Measurements from ENCODE around the gene RPL27A. TPM values are rescaled to one million over a fixed set of nuclear protein-coding genes. Genes with fewer than 3 reads are reported as not detected.

The RPL27A gene
- polyA plus RNA-seq, 4 donors = 2,503 to 4,316 (median 3,116) TPM

GRCh38 chr11:8729837-8730696, 47.5 kb downstream of the RPL27A start:
- Histone ChIP-seq H3K27me3 (ENCODE audit: control insufficient read depth in 3 of 3, insufficient read depth in 3 of 3, low read length in 3 of 3) (no peaks in the 10 kb centered on the region), H3K4me3 (ENCODE audit: low read depth in 1 of 3, low read length in 3 of 3) (no peak overlapping the region), H3K9me3 (ENCODE audit: control insufficient read depth in 2 of 2, insufficient read depth in 1 of 2, low read depth in 1 of 2, low read length in 1 of 2) (no peaks in the 10 kb centered on the region), H3K36me3 (ENCODE audit: control insufficient read depth in 3 of 3, insufficient read depth in 2 of 3, low read depth in 1 of 3, low read length in 3 of 3) (peaks cover 0 to 24% (median 0%) of the 10 kb centered on the region in 3 donors), H3K4me1 (ENCODE audit: control insufficient read depth in 3 of 3, insufficient read depth in 2 of 3, low read depth in 1 of 3, low read length in 2 of 3) (peaks cover 7 to 33% (median 8%) of the 10 kb centered on the region in 3 donors), H3K27ac (ENCODE audit: low read depth in 1 of 3, low read length in 2 of 3) (no peak overlapping the region)
- no peak for DNase-seq
- 90 to 95% (median 92%) methylated on average over 35 to 38 of the region's 38 CpGs for WGBS, 3 donors
- no peak for FAIRE-seq

GRCh38 chr11:8730697-8731020, 48.1 kb downstream of the RPL27A start:
- Histone ChIP-seq H3K9me3 (ENCODE audit: control insufficient read depth in 2 of 2, insufficient read depth in 1 of 2, low read depth in 1 of 2, low read length in 1 of 2) (no peaks in the 10 kb centered on the region), H3K27ac (ENCODE audit: low read depth in 1 of 3, low read length in 2 of 3) (no peak overlapping the region), H3K27me3 (ENCODE audit: control insufficient read depth in 3 of 3, insufficient read depth in 3 of 3, low read length in 3 of 3) (no peaks in the 10 kb centered on the region), H3K36me3 (ENCODE audit: control insufficient read depth in 3 of 3, insufficient read depth in 2 of 3, low read depth in 1 of 3, low read length in 3 of 3) (peaks cover 0 to 30% (median 0%) of the 10 kb centered on the region in 3 donors), H3K4me3 (ENCODE audit: low read depth in 1 of 3, low read length in 3 of 3) (no peak overlapping the region), H3K4me1 (ENCODE audit: control insufficient read depth in 3 of 3, insufficient read depth in 2 of 3, low read depth in 1 of 3, low read length in 2 of 3) (peaks cover 7 to 35% (median 8%) of the 10 kb centered on the region in 3 donors)
- WGBS, 3 donors = 93 to 94% (median 93%) methylated on average over 23 of the region's 23 CpGs
- DNase-seq (no peak), FAIRE-seq (no peak)

- Histone ChIP-seq H3K4me1 (ENCODE audit: control insufficient read depth in 3 of 3, insufficient read depth in 2 of 3, low read depth in 1 of 3, low read length in 2 of 3) (peaks cover 7 to 35% (median 8%) of the 10 kb centered on the region in 3 donors), H3K27me3 (ENCODE audit: control insufficient read depth in 3 of 3, insufficient read depth in 3 of 3, low read length in 3 of 3) (no peaks in the 10 kb centered on the region), H3K4me3 (ENCODE audit: low read depth in 1 of 3, low read length in 3 of 3) (no peak overlapping the region), H3K27ac (ENCODE audit: low read depth in 1 of 3, low read length in 2 of 3) (peak overlapping the region in 1 of 3 donors; percentile 28), H3K36me3 (ENCODE audit: control insufficient read depth in 3 of 3, insufficient read depth in 2 of 3, low read depth in 1 of 3, low read length in 3 of 3) (peaks cover 0 to 27% (median 0%) of the 10 kb centered on the region in 3 donors), H3K9me3 (ENCODE audit: control insufficient read depth in 2 of 2, insufficient read depth in 1 of 2, low read depth in 1 of 2, low read length in 1 of 2) (no peaks in the 10 kb centered on the region)
- 77 to 88% (median 88%) methylated on average over 3 of the region's 3 CpGs for WGBS, 3 donors
- DNase-seq = no peak
- no peak for FAIRE-seq
These were observed 49.2 kb downstream of the RPL27A start for GRCh38 chr11:8731647-8732323.

GRCh38 chr11:8732324-8732670, 49.7 kb downstream of the RPL27A start:
- Histone ChIP-seq H3K36me3 (ENCODE audit: control insufficient read depth in 3 of 3, insufficient read depth in 2 of 3, low read depth in 1 of 3, low read length in 3 of 3) (peaks cover 0 to 27% (median 0%) of the 10 kb centered on the region in 3 donors), H3K4me1 (ENCODE audit: control insufficient read depth in 3 of 3, insufficient read depth in 2 of 3, low read depth in 1 of 3, low read length in 2 of 3) (peaks cover 7 to 31% (median 8%) of the 10 kb centered on the region in 3 donors), H3K4me3 (ENCODE audit: low read depth in 1 of 3, low read length in 3 of 3) (no peak overlapping the region), H3K27ac (ENCODE audit: low read depth in 1 of 3, low read length in 2 of 3) (peak overlapping the region in 2 of 3 donors; percentile 16 to 52), H3K27me3 (ENCODE audit: control insufficient read depth in 3 of 3, insufficient read depth in 3 of 3, low read length in 3 of 3) (no peaks in the 10 kb centered on the region), H3K9me3 (ENCODE audit: control insufficient read depth in 2 of 2, insufficient read depth in 1 of 2, low read depth in 1 of 2, low read length in 1 of 2) (no peaks in the 10 kb centered on the region)
- 53 to 76% (median 62%) methylated on average over 3 of the region's 3 CpGs for WGBS, 3 donors
- DNase-seq (no peak), FAIRE-seq (no peak)

GRCh38 chr11:8732748-8733241, 50.2 kb downstream of the RPL27A start:
- Histone ChIP-seq H3K27me3 (ENCODE audit: control insufficient read depth in 3 of 3, insufficient read depth in 3 of 3, low read length in 3 of 3) (no peaks in the 10 kb centered on the region), H3K4me1 (ENCODE audit: control insufficient read depth in 3 of 3, insufficient read depth in 2 of 3, low read depth in 1 of 3, low read length in 2 of 3) (peaks cover 7 to 31% (median 8%) of the 10 kb centered on the region in 3 donors), H3K9me3 (ENCODE audit: control insufficient read depth in 2 of 2, insufficient read depth in 1 of 2, low read depth in 1 of 2, low read length in 1 of 2) (no peaks in the 10 kb centered on the region), H3K36me3 (ENCODE audit: control insufficient read depth in 3 of 3, insufficient read depth in 2 of 3, low read depth in 1 of 3, low read length in 3 of 3) (peaks cover 0 to 30% (median 0%) of the 10 kb centered on the region in 3 donors), H3K4me3 (ENCODE audit: low read depth in 1 of 3, low read length in 3 of 3) (no peak overlapping the region), H3K27ac (ENCODE audit: low read depth in 1 of 3, low read length in 2 of 3) (peak overlapping the region in 2 of 3 donors; percentile 52 to 73)
- WGBS, 3 donors = 66 to 85% (median 79%) methylated on average over 7 of the region's 7 CpGs
- no peak for DNase-seq
- FAIRE-seq = no peak

- Histone ChIP-seq H3K27me3 (ENCODE audit: control insufficient read depth in 3 of 3, insufficient read depth in 3 of 3, low read length in 3 of 3) (no peaks in the 10 kb centered on the region), H3K36me3 (ENCODE audit: control insufficient read depth in 3 of 3, insufficient read depth in 2 of 3, low read depth in 1 of 3, low read length in 3 of 3) (peaks cover 0 to 33% (median 0%) of the 10 kb centered on the region in 3 donors), H3K27ac (ENCODE audit: low read depth in 1 of 3, low read length in 2 of 3) (peak overlapping the region; percentile 53 to 81 (median 73)), H3K9me3 (ENCODE audit: control insufficient read depth in 2 of 2, insufficient read depth in 1 of 2, low read depth in 1 of 2, low read length in 1 of 2) (no peaks in the 10 kb centered on the region), H3K4me3 (ENCODE audit: low read depth in 1 of 3, low read length in 3 of 3) (no peak overlapping the region), H3K4me1 (ENCODE audit: control insufficient read depth in 3 of 3, insufficient read depth in 2 of 3, low read depth in 1 of 3, low read length in 2 of 3) (peaks cover 7 to 31% (median 8%) of the 10 kb centered on the region in 3 donors)
- peak; percentile 78 to 85 for DNase-seq
- 26 to 71% (median 51%) methylated on average over 2 of the region's 2 CpGs for WGBS, 3 donors
- FAIRE-seq = no peak
These were observed 51.3 kb downstream of the RPL27A start for GRCh38 chr11:8733852-8734251.

- no peaks in the 10 kb centered on the region for H3K27me3 ChIP-seq (ENCODE audit: control insufficient read depth in 3 of 3, insufficient read depth in 3 of 3, low read length in 3 of 3)
- H3K36me3 ChIP-seq (ENCODE audit: control insufficient read depth in 3 of 3, insufficient read depth in 2 of 3, low read depth in 1 of 3, low read length in 3 of 3) = peaks cover 0 to 28% (median 0%) of the 10 kb centered on the region in 3 donors
- H3K9me3 ChIP-seq (ENCODE audit: control insufficient read depth in 2 of 2, insufficient read depth in 1 of 2, low read depth in 1 of 2, low read length in 1 of 2) = no peaks in the 10 kb centered on the region
- no peak overlapping the region for H3K4me3 ChIP-seq (ENCODE audit: low read depth in 1 of 3, low read length in 3 of 3)
- H3K27ac ChIP-seq (ENCODE audit: low read depth in 1 of 3, low read length in 2 of 3) = no peak overlapping the region
- H3K4me1 ChIP-seq (ENCODE audit: control insufficient read depth in 3 of 3, insufficient read depth in 2 of 3, low read depth in 1 of 3, low read length in 2 of 3) = peaks cover 7 to 31% (median 8%) of the 10 kb centered on the region in 3 donors
- no peak for FAIRE-seq
- DNase-seq = no peak
- WGBS, 3 donors = 89% methylated on average over 8 of the region's 8 CpGs
These were observed 52.5 kb downstream of the RPL27A start for GRCh38 chr11:8735094-8735493.

- Histone ChIP-seq H3K4me3 (ENCODE audit: low read depth in 1 of 3, low read length in 3 of 3) (no peak overlapping the region), H3K4me1 (ENCODE audit: control insufficient read depth in 3 of 3, insufficient read depth in 2 of 3, low read depth in 1 of 3, low read length in 2 of 3) (peaks cover 0 to 9% (median 0%) of the 10 kb centered on the region in 3 donors), H3K36me3 (ENCODE audit: control insufficient read depth in 3 of 3, insufficient read depth in 2 of 3, low read depth in 1 of 3, low read length in 3 of 3) (peaks cover 0 to 21% (median 0%) of the 10 kb centered on the region in 3 donors), H3K9me3 (ENCODE audit: control insufficient read depth in 2 of 2, insufficient read depth in 1 of 2, low read depth in 1 of 2, low read length in 1 of 2) (no peaks in the 10 kb centered on the region), H3K27ac (ENCODE audit: low read depth in 1 of 3, low read length in 2 of 3) (no peak overlapping the region), H3K27me3 (ENCODE audit: control insufficient read depth in 3 of 3, insufficient read depth in 3 of 3, low read length in 3 of 3) (no peaks in the 10 kb centered on the region)
- FAIRE-seq = no peak
- WGBS, 3 donors = 76 to 89% (median 82%) methylated on average over 2 of the region's 2 CpGs
- DNase-seq = peak in 1 of 2 donors; percentile 27
These were observed 56.8 kb downstream of the RPL27A start for GRCh38 chr11:8739309-8739793.

Measured in small intestine (tissue), 7 donors.